Left ventricle myocardium inferior (tissue), 1 donor: ENCODE measurements around the gene CRISP1. TPM values are rescaled to one million over a fixed set of nuclear protein-coding genes. Genes with fewer than 3 reads are reported as not detected.
"Not testable (repeated sequence)": the region's sequence is repeated elsewhere in the genome, so short reads cannot be mapped to it uniquely, and the experiment has no call there.

ENCODE experiments used
- DNase-seq: peaks from one replicate; pipeline ENCODE4 v3.0.0-alpha.2; 2020
- H3K27ac ChIP-seq: fragments of 200-600 bp; replicated peaks from 2 replicates; pipeline ENCODE4 v1.8.0; 2021
- H3K27me3 ChIP-seq: fragments of 200-600 bp; 2 replicates; pipeline ENCODE4 v1.8.0; 2021; ENCODE audit warnings: low read depth
- H3K36me3 ChIP-seq: fragments of 200-600 bp; 2 replicates; pipeline ENCODE4 v1.8.0; 2021
- H3K4me1 ChIP-seq: fragments of 200-600 bp; 2 replicates; pipeline ENCODE4 v1.8.0; 2021
- H3K4me3 ChIP-seq: fragments of 200-600 bp; 2 replicates; pipeline ENCODE4 v1.8.0; 2021; ENCODE audit warnings: mild to moderate bottlenecking, moderate library complexity
- H3K9me3 ChIP-seq: fragments of 200-600 bp; replicated peaks from 2 replicates; pipeline ENCODE4 v1.8.0; 2021
- CTCF ChIP-seq: fragments of 200-600 bp; IDR thresholded peaks from 2 replicates; pipeline ENCODE4 v1.8.0; 2021; ENCODE audit warnings: antibody characterized with exemption, mild to moderate bottlenecking, borderline replicate concordance
- intact Hi-C: fragments of 100-400 bp; cut with micrococcal nuclease; formaldehyde crosslinking; loops from one replicate; pipeline ENCODE4 v1.11.0; 2022
- total RNA-seq: library from RNA; stranded (reverse); fragmentation: NEBNext Ultra II Directional; extraction: Animal tissue kit (Norgen Biotek cat#: 25700); gene quantifications from one replicate; pipeline ENCODE4 v1.2.1, GENCODE V29; 2021
- donor health status: DM: no; HTN: yes; CAD: no; lungs with severe emphysema.

CRISP1 gene
- total RNA-seq, 1 donor from 2014 or later, result not detected

DNA sequence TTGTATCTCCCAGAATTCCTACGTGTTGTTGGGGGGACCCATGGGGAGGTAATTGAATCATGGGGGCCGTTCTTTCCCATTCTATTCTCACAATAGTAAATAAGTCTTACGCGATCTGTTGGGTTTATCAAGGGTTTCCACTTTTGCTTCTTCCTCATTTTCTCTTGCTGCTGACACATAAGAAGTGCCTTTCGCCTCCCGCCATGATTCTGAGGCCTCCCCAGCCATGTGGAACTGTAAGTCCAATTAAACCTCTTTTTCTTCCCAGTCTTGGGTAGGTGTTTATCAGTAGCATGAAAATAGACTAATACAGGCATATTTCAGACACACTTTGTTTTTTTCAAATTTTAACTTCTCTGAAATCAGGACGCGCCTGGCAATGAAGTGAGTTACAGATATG is 64.8 kb downstream of the CRISP1 start:
- intact Hi-C loops, result no loop called here
- Histone ChIP-seq H3K4me3 (no peak overlapping the region), H3K4me1 (no peaks in the 10 kb centered on the region), H3K27ac (no peak overlapping the region), H3K36me3 (no peaks in the 10 kb centered on the region), H3K9me3 (no peaks in the 10 kb centered on the region), H3K27me3 (no peaks in the 10 kb centered on the region)
- no peak for TF ChIP-seq CTCF
- no peak for DNase-seq

- no peak for DNase-seq
- intact Hi-C loops, result no loop called here
- Histone ChIP-seq H3K4me3 (no peak overlapping the region), H3K27me3 (no peaks in the 10 kb centered on the region), H3K9me3 (no peaks in the 10 kb centered on the region), H3K4me1 (no peaks in the 10 kb centered on the region), H3K36me3 (no peaks in the 10 kb centered on the region), H3K27ac (no peak overlapping the region)
- no peak for TF ChIP-seq CTCF
Measured at GRCh38 chr6:49799090-49799489, 67.2 kb downstream of the CRISP1 start.

DNA sequence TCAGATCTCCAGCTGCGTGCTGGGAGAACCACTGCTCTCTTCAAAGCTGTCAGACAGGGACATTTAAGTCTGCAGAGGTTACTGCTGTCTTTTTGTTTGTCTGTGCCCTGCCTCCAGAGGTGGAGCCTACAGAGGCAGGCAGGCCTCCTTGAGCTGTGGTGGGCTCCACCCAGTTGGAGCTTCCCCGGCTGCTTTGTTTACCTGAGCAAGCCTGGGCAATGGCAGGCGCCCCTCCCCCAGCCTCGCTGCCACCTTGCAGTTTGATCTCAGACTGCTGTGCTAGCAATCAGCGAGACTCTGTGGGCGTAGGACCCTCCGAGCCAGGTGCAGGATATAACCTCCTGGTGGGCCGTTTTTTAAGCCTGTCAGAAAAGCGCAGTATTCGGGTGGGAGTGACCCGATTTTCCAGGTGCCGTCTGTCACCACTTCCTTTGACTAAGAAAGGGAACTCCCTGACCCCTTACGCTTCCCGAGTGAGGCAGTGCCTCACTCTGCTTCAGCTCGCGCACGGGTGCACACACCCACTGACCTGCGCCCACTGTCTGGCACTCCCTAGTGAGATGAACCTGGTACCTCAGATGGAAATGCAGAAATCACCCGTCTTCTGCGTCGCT is 69.4 kb downstream of the CRISP1 start:
- H3K27ac ChIP-seq, H3K36me3 ChIP-seq, H3K4me1 ChIP-seq, H3K27me3 ChIP-seq, DNase-seq, H3K9me3 ChIP-seq, intact Hi-C loops, H3K4me3 ChIP-seq: not testable (repeated sequence)

DNA sequence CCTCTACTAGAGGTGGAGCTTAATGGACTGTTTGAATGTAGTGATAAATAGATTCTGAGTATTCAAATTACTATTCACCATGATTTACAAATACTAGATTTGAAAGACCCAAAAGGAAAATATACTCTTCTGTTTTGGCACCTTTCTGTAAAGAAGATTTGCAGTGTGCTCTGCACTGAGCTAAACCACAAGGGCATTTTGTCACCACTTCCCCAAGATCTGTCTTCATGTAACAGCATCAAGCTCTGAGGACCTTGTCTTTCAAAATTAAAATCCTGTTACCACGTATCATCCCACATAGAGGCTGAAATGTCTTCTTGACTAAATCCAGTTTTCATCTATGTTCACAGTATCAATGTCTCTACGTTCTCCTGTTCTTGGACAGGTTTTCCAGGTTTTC is 76.0 kb downstream of the CRISP1 start:
- Histone ChIP-seq H3K27ac (no peak overlapping the region), H3K4me3 (no peak overlapping the region), H3K36me3 (no peaks in the 10 kb centered on the region), H3K27me3 (no peaks in the 10 kb centered on the region), H3K4me1 (no peaks in the 10 kb centered on the region), H3K9me3 (no peaks in the 10 kb centered on the region)
- no peak for DNase-seq
- no peak for TF ChIP-seq CTCF
- intact Hi-C loops, result no loop called here

DNA sequence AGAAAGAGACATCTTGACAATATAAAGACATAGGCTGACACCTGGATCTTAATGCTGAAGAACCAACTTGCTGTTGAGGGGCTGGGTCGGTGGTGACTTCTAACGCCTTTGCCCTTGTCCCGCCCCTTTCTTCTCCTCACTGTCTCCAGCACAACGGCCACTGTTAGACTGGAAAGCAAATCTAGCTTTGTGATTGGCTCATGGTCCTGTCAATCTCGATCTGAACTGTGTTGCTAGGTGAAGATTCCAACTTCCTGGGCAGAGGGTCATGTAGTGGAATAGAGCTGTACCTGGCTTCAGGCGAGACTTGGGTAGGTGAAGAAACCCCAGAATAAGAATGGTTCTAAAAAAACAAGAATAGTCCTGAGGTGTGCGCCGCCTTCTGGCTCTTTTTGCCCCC is 79.2 kb downstream of the CRISP1 start, which contains the start of gene PGK2:
Gene PGK2 (minus strand): TSS at position 110 of the 400 bp plus-strand sequence. CDS start 98 bp downstream, at position 12.
- H3K36me3 ChIP-seq, result no peaks in the 10 kb centered on the region
- H3K4me3 ChIP-seq, result no peak within 1 kb of the TSS
- intact Hi-C loops, result no loop called here
- no peak for DNase-seq
- TF ChIP-seq CTCF, result no peak
- H3K9me3 ChIP-seq, result no peaks in the 10 kb centered on the region
- no peak within 1 kb of the TSS for H3K27ac ChIP-seq
- no peaks in the 10 kb centered on the region for H3K4me1 ChIP-seq
- no peaks in the 10 kb centered on the region for H3K27me3 ChIP-seq

GRCh38 chr6:49784272-49784671 is 82.1 kb downstream of the CRISP1 start:
- H3K4me3 ChIP-seq, result no peak overlapping the region
- H3K36me3 ChIP-seq, result no peaks in the 10 kb centered on the region
- no peaks in the 10 kb centered on the region for H3K4me1 ChIP-seq
- DNase-seq, result no peak
- H3K9me3 ChIP-seq, result no peaks in the 10 kb centered on the region
- no peak overlapping the region for H3K27ac ChIP-seq
- H3K27me3 ChIP-seq, result no peaks in the 10 kb centered on the region
- no peak for TF ChIP-seq CTCF
- intact Hi-C loops, result no loop called here

Other genes with a start within 250 kb of the CRISP1 start
- gene RHAG, start 229.7 kb downstream of the CRISP1 start, total RNA-seq, result 0.44 TPM
- not detected for gene CRISP2, start 153.0 kb downstream of the CRISP1 start, total RNA-seq
- gene CRISP3, start 122.1 kb downstream of the CRISP1 start, total RNA-seq, result not detected
- not detected for gene PGK2, start 79.2 kb downstream of the CRISP1 start, total RNA-seq
- not detected for gene DEFB114, start 97.6 kb upstream of the CRISP1 start, total RNA-seq
- gene DEFB113, start 103.1 kb upstream of the CRISP1 start, total RNA-seq, result not detected
- not detected for gene DEFB110, start 155.5 kb upstream of the CRISP1 start, total RNA-seq
- not detected for gene DEFB112, start 183.4 kb upstream of the CRISP1 start, total RNA-seq